B cell (primary cell): Measurements from ENCODE around the gene SHLD3. TPM values are rescaled to one million over a fixed set of nuclear protein-coding genes. Genes with fewer than 3 reads are reported as not detected.
"Not testable (repeated sequence)": the region's sequence is repeated elsewhere in the genome, so short reads cannot be mapped to it uniquely, and the experiment has no call there.

Experiments used
- ATAC-seq: fragments of 200-7000 bp; cut with Tn5 transposase; one replicate; pipeline ENCODE4 v1.10.0; 2021; ENCODE audit warnings: low read depth, mild to moderate bottlenecking, moderate number of reproducible peaks, moderate library complexity
- CTCF ChIA-PET: fragments of 350-600 bp; sonication (Branson Sonifier 250); formaldehyde crosslinking; loops from one replicate; lab custom pipeline; 2021; ENCODE audit warnings: antibody characterized with exemption, inconsistent platforms; lab: Charles Lee
- POLR2A ChIA-PET: fragments of 350-600 bp; sonication (Branson Sonifier 250); formaldehyde crosslinking; loops from one replicate; lab custom pipeline; 2021; ENCODE audit warnings: antibody characterized with exemption; lab: Charles Lee
- DNase-seq: peaks from one replicate; pipeline ENCODE4 v3.0.0; 2013
- H2AFZ ChIP-seq: 2 replicates; pipeline ENCODE4 v1.6.1; 2012; ENCODE audit warnings: mild to moderate bottlenecking, low read depth, low read length; ENCODE audit not compliant: insufficient read depth, poor library complexity, severe bottlenecking
- H3K27ac ChIP-seq, 2 donors: 1 replicate in 1 of 2; 2 replicates in 1 of 2; pipeline ENCODE4 v1.5.1; 2012 to 2013; ENCODE audit warnings: low read length in 2 of 2, mild to moderate bottlenecking in 2 of 2, moderate library complexity in 1 of 2
- H3K27me3 ChIP-seq, 4 experiments: fragments of 200-600 bp in 1 of 4; sonication (generic) in 1 of 4; replicated peaks in 1 of 4; 1 replicate in 2 of 4; 2 replicates in 2 of 4; pipeline versions ENCODE4 v1.6.1 to v1.7.0; 2013 to 2016; ENCODE audit warnings: low read length in 3 of 4, mild to moderate bottlenecking in 2 of 4, mixed read lengths in 1 of 4, moderate library complexity in 1 of 4; ENCODE audit not compliant: insufficient read depth in 4 of 4, control insufficient read depth in 3 of 4; ENCODE audit errors: control extremely low read depth in 1 of 4
- H3K36me3 ChIP-seq, 2 experiments: replicated peaks in 1 of 2; 1 replicate in 1 of 2; 2 replicates in 1 of 2; pipeline versions ENCODE4 v1.6.1 to v1.7.1; 2013; ENCODE audit warnings: low read length in 1 of 2; ENCODE audit not compliant: insufficient read depth in 2 of 2, control insufficient read depth in 1 of 2; ENCODE audit errors: control extremely low read depth in 1 of 2, extremely low read depth in 1 of 2
- H3K4me1 ChIP-seq, 2 donors: fragments of 200-600 bp in 1 of 2; sonication (generic) in 1 of 2; 1 replicate in 1 of 2; 2 replicates in 1 of 2; pipeline versions ENCODE4 v1.5.1 to v1.6.1; 2013 to 2017; ENCODE audit warnings: low read length in 2 of 2; ENCODE audit not compliant: control insufficient read depth in 2 of 2, insufficient read depth in 2 of 2
- H3K4me2 ChIP-seq: replicated peaks from 2 replicates; pipeline ENCODE3; 2012; ENCODE audit warnings: mild to moderate bottlenecking, low read depth, low read length; ENCODE audit not compliant: poor library complexity, severe bottlenecking
- H3K4me3 ChIP-seq, 5 experiments: fragments of 200-600 bp in 1 of 5; sonication (generic) in 1 of 5; 1 replicate in 3 of 5; 2 replicates in 2 of 5; pipeline versions ENCODE4 v1.5.1 to v1.7.0; 2011 to 2016; ENCODE audit warnings: low read length in 4 of 5, mild to moderate bottlenecking in 4 of 5, low read depth in 2 of 5, control low read depth in 1 of 5, moderate library complexity in 1 of 5; ENCODE audit not compliant: insufficient read depth in 1 of 5; ENCODE audit errors: control extremely low read depth in 1 of 5, extremely low read depth in 1 of 5
- H3K79me2 ChIP-seq: fragments of 200-600 bp; sonication (generic); one replicate; pipeline ENCODE4 v1.6.0; 2016; ENCODE audit warnings: low read length; ENCODE audit not compliant: control insufficient read depth, insufficient read depth
- H3K9ac ChIP-seq: fragments of 200-600 bp; sonication (generic); 2 replicates; pipeline ENCODE4 v1.6.1; 2017; ENCODE audit warnings: mild to moderate bottlenecking, low read length, moderate library complexity
- H3K9me3 ChIP-seq, 3 donors: one replicate each; pipeline versions ENCODE4 v1.6.1 to v1.7.1; 2013; ENCODE audit warnings: low read length in 2 of 3; ENCODE audit not compliant: control insufficient read depth in 2 of 3, insufficient read depth in 1 of 3; ENCODE audit errors: control extremely low read depth in 1 of 3
- H4K20me1 ChIP-seq: 2 replicates; pipeline ENCODE4 v1.6.0; 2012; ENCODE audit warnings: mild to moderate bottlenecking, low read length; ENCODE audit not compliant: insufficient read depth, control insufficient read depth, poor library complexity, severe bottlenecking
- H3K27ac Mint-ChIP-seq: one replicate; pipeline ENCODE4 v1.8.0; 2021; ENCODE audit warnings: mixed read lengths
- H3K27me3 Mint-ChIP-seq: one replicate; pipeline ENCODE4 v1.8.0; 2021; ENCODE audit warnings: mixed read lengths
- H3K4me1 Mint-ChIP-seq: one replicate; pipeline ENCODE4 v1.8.0; 2021; ENCODE audit warnings: mixed read lengths
- H3K4me3 Mint-ChIP-seq: one replicate; pipeline ENCODE4 v1.8.0; 2021; ENCODE audit warnings: mixed read lengths
- H3K9me3 Mint-ChIP-seq: one replicate; pipeline ENCODE4 v1.8.0; 2022; ENCODE audit warnings: mixed read lengths; ENCODE audit not compliant: insufficient read depth
- EZH2 ChIP-seq: IDR thresholded peaks from 2 replicates; pipeline ENCODE4 v1.6.1; 2012; ENCODE audit warnings: borderline replicate concordance, low read depth, mild to moderate bottlenecking, moderate library complexity, low read length; ENCODE audit not compliant: insufficient read depth, poor library complexity, severe bottlenecking
- WGBS: methylation state at CpG from one replicate; pipeline ENCODE4 v1.1.5; 2013; ENCODE audit warnings: missing lambda C conversion rate; ENCODE audit not compliant: insufficient coverage; 5-methylcytosine and 5-hydroxymethylcytosine counted together
- intact Hi-C: fragments of 100-400 bp; cut with micrococcal nuclease; formaldehyde crosslinking; loops from one replicate; pipeline ENCODE4 v1.10.0; 2022
- polyA plus RNA-seq: library from polyadenylated mRNA; depleted of rRNA; stranded (reverse); fragments of >200 nt; gene quantifications from 2 replicates; pipeline ENCODE4 v1.2.3, GENCODE V29; 2012
- total RNA-seq, 2 donors: library from RNA; stranded (reverse); fragments of 120-200 nt in 1 of 2; gene quantifications; 1 replicate in 1 of 2; 2 replicates in 1 of 2; pipeline versions ENCODE4 v1.2.3 to v1.2.4, GENCODE V29; 2013 to 2022
- TF ChIP-seq, protein P1 (sequence below): fragments of 200-600 bp; IDR thresholded peaks from one replicate; pipeline ENCODE4 v1.8.0; 2022; ENCODE audit warnings: antibody characterized with exemption, mild to moderate bottlenecking

The SHLD3 gene
- total and polyA plus RNA-seq, 2 donors (not counting 1 experiment from before 2014, with no cell fraction given) = 3.7 to 6.7 TPM

DNA sequence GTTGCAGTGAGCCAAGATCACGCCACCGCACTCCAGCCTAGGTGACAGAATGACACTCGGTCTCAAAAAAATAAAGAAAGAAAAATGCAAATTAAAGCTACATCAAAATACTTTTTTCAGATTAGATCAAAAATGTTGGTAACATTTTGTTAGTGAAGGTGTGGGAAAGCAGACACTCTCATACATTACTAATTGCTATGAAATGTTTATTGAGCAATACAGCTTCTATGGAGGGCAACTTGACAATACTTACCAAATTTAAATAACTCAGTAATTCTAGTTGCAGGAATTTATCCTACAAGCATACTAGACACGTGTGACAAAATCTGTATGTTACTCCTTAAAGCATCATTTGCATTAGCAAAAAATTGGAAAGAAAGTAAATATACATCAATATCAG lies 4.8 kb upstream of the SHLD3 start:
- TF ChIP-seq, protein P1, sequence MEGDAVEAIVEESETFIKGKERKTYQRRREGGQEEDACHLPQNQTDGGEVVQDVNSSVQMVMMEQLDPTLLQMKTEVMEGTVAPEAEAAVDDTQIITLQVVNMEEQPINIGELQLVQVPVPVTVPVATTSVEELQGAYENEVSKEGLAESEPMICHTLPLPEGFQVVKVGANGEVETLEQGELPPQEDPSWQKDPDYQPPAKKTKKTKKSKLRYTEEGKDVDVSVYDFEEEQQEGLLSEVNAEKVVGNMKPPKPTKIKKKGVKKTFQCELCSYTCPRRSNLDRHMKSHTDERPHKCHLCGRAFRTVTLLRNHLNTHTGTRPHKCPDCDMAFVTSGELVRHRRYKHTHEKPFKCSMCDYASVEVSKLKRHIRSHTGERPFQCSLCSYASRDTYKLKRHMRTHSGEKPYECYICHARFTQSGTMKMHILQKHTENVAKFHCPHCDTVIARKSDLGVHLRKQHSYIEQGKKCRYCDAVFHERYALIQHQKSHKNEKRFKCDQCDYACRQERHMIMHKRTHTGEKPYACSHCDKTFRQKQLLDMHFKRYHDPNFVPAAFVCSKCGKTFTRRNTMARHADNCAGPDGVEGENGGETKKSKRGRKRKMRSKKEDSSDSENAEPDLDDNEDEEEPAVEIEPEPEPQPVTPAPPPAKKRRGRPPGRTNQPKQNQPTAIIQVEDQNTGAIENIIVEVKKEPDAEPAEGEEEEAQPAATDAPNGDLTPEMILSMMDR = no peak
- TF ChIP-seq EZH2 = no peak
- ATAC-seq (no peak), DNase-seq (no peak)
- no peak overlapping the region for H2AFZ ChIP-seq
- H3K36me3 ChIP-seq = peaks cover 6 to 19% of the 10 kb centered on the region in 2 experiments
- Mint-ChIP-seq H3K4me1 (peaks cover 28% of the 10 kb centered on the region), H3K27ac (no peak overlapping the region), H3K27me3 (no peaks in the 10 kb centered on the region), H3K4me3 (no peak overlapping the region), H3K9me3 (no peaks in the 10 kb centered on the region)
- H3K4me2 ChIP-seq = no peak overlapping the region
- H3K4me1 ChIP-seq = peaks cover 7 to 14% of the 10 kb centered on the region in 2 donors
- H3K9me3 ChIP-seq = no peaks in the 10 kb centered on the region
- intact Hi-C loops = loop anchor here (5.0 kb wide), 1 partner anchor 138 kb away; the partner anchor contains the start of gene ADAMTS6
- H3K79me2 ChIP-seq = peaks cover 82% of the 10 kb centered on the region
- ChIA-PET CTCF (no interaction called here), POLR2A (no interaction called here)
- peaks cover 6% of the 10 kb centered on the region for H4K20me1 ChIP-seq
- H3K27me3 ChIP-seq = no peaks in the 10 kb centered on the region
- 90% methylated on average over 2 of the region's 4 CpGs for WGBS
- no peak overlapping the region for H3K9ac ChIP-seq
- no peak overlapping the region for H3K4me3 ChIP-seq
- H3K27ac ChIP-seq = no peak overlapping the region

DNA sequence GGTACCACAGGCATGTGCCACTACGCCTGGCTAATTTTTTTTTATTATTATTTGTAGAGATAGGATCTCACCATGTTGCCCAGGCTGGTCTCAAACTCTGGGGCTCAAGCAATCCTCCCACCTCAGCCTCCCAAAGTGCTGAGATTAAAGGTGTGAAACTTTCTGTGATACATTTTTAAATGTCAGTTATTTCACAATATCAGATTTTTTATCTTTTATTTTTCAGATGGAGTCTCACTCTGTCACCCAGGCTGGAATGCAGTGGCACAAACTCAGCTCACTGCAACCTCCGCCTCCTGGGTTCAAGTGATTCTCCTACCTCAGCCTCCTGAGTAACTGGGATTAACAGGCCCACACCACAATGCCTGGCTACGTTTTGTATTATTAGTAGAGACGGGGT lies 2.9 kb upstream of the SHLD3 start:
- H3K4me3 ChIP-seq, H3K27me3 Mint-ChIP-seq, ATAC-seq, POLR2A ChIA-PET, H3K9ac ChIP-seq, H3K9me3 Mint-ChIP-seq, H4K20me1 ChIP-seq, H3K4me2 ChIP-seq, H3K27me3 ChIP-seq, CTCF ChIA-PET, H2AFZ ChIP-seq, H3K27ac ChIP-seq, H3K27ac Mint-ChIP-seq, H3K36me3 ChIP-seq, DNase-seq, H3K9me3 ChIP-seq: not testable (repeated sequence)
- WGBS = 100% methylated on average over 3 of the region's 4 CpGs
- Mint-ChIP-seq H3K4me3 (peak overlapping the region; percentile 99), H3K4me1 (peaks cover 37% of the 10 kb centered on the region)
- intact Hi-C loops = loop anchor here (5.0 kb wide), 1 partner anchor 140 kb away; the partner anchor contains the start of gene ADAMTS6
- H3K79me2 ChIP-seq = peaks cover 81% of the 10 kb centered on the region
- H3K4me1 ChIP-seq = peaks cover 16 to 21% of the 10 kb centered on the region in 2 donors
